Measurements from ENCODE around the gene EARS2.

DNA sequence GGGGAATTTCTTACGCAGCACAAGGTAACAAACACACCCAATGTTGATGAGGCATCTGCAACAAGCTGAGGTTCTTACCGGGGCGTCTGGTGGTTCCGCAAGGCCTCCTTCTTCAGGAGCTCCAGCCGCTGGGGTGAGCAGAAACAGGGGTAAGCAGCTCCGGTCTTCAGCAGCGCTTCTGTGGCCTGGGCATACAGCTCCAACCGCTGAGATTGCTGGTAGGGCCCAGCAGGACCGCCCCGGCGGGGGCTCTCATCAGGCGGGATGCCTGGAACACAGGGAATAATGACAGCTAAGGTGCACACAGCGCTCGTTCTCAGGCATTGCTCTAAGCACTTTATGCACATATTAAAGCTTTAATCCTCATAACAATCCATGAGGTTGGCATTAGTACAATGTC lies 12.7 kb downstream of the EARS2 start:
- TF ChIP-seq POLR2AphosphoS5 (IDR thresholded peaks at IDR 0.05; ENCODE audit: borderline replicate concordance, low read depth, low read length), result no peak
- no peak for TF ChIP-seq FOXP2 (optimal IDR thresholded peaks at IDR 0.05; ENCODE audit: control extremely low read depth, extremely low read length, insufficient read depth)
